GM12878 (cell line): ENCODE results near the gene TBCD. TPM values are rescaled to one million over a fixed set of nuclear protein-coding genes. Genes with fewer than 3 reads are reported as not detected.

Experiments used
- ATAC-seq: fragments of 200-7000 bp; cut with Tn5 transposase; 3 replicates; pipeline ENCODE4 v1.9.1; 2020; ENCODE audit warnings: mild to moderate bottlenecking, moderate library complexity
- BruUV-seq: library from RNA; stranded (reverse); fragments of 400-500 nt; replicated peaks from 2 replicates; lab custom pipeline; 2021; lab: Mats Ljungman, UMichigan
- CTCF ChIA-PET: fragments of 300-600 bp; sonication (Branson Sonifier 250); formaldehyde crosslinking; extraction: SDS; loops from one replicate; lab custom pipeline; 2021; ENCODE audit warnings: inconsistent platforms; lab: Yijun Ruan, JAX
- POLR2A ChIA-PET: fragments of 350-600 bp; formaldehyde crosslinking; extraction: SDS; loops from one replicate; lab custom pipeline; 2021; ENCODE audit warnings: inconsistent platforms; lab: Charles Lee
- RAD21 ChIA-PET: fragments of 300-600 bp; sonication (Branson Sonifier 250); formaldehyde crosslinking; loops from one replicate; lab custom pipeline; 2023; ENCODE audit warnings: antibody characterized with exemption; ENCODE audit not compliant: unreplicated experiment; lab: Charles Lee
- SMC1A ChIA-PET: fragments of 300-600 bp; sonication (Branson Sonifier 250); formaldehyde crosslinking; loops from one replicate; lab custom pipeline; 2023; ENCODE audit not compliant: unreplicated experiment, uncharacterized antibody; lab: Charles Lee
- DNase-seq: peaks from one replicate; pipeline ENCODE4 v3.0.0-alpha.2; 2011; ENCODE audit warnings: low read depth, low spot score
- FAIRE-seq: peaks from 3 replicates; lab custom pipeline; 2011; peaks lifted over from hg19 to GRCh38; lab: Jason Lieb, UNC
- H2AFZ ChIP-seq: 2 replicates; pipeline ENCODE4 v1.6.0; 2011; ENCODE audit warnings: low read depth, low read length, control low read depth; ENCODE audit not compliant: control insufficient read depth
- H3K27ac ChIP-seq: 2 replicates; pipeline ENCODE4 v1.5.1; 2011; ENCODE audit warnings: control low read depth; ENCODE audit not compliant: control insufficient read depth, insufficient read depth
- H3K27me3 ChIP-seq, 2 experiments: replicated peaks in 1 of 2; 2 replicates each; pipeline versions ENCODE4 v1.6.0 to v1.6.1; 2011; ENCODE audit warnings: low read length in 1 of 2; ENCODE audit not compliant: control insufficient read depth in 2 of 2, insufficient read depth in 2 of 2
- H3K36me3 ChIP-seq, 2 experiments: 2 replicates each; pipeline ENCODE4 v1.5.1; 2011; ENCODE audit warnings: low read length in 1 of 2; ENCODE audit not compliant: control insufficient read depth in 2 of 2, insufficient read depth in 2 of 2
- H3K4me1 ChIP-seq: 2 replicates; pipeline ENCODE4 v1.6.1; 2011; ENCODE audit warnings: mild to moderate bottlenecking, low read length, moderate library complexity, mixed read lengths; ENCODE audit not compliant: control insufficient read depth, insufficient read depth
- H3K4me2 ChIP-seq: 2 replicates; pipeline ENCODE4 v1.6.0; 2011; ENCODE audit warnings: control low read depth; ENCODE audit not compliant: control insufficient read depth, insufficient read depth
- H3K4me3 ChIP-seq: fragments of 200-600 bp; sonication (generic); 2 replicates; pipeline ENCODE4 v1.5.1; 2016
- H3K79me2 ChIP-seq: 2 replicates; pipeline ENCODE4 v1.6.0; 2011; ENCODE audit warnings: low read length; ENCODE audit not compliant: control insufficient read depth, insufficient read depth
- H3K9ac ChIP-seq: 2 replicates; pipeline ENCODE4 v1.8.0; 2011; ENCODE audit warnings: low read length, control low read depth, mixed read lengths; ENCODE audit not compliant: control insufficient read depth, insufficient read depth
- H3K9me3 ChIP-seq: replicated peaks from 3 replicates; pipeline ENCODE4 v1.5.1; 2011; ENCODE audit warnings: mild to moderate bottlenecking, low read length; ENCODE audit not compliant: control insufficient read depth, insufficient read depth
- H4K20me1 ChIP-seq: 2 replicates; pipeline ENCODE4 v1.6.0; 2011; ENCODE audit not compliant: control insufficient read depth, insufficient read depth
- NFXL1 ChIP-seq: fragments of 450-650 bp; IDR thresholded peaks from 2 replicates; pipeline ENCODE4 v1.6.1; 2017; ENCODE audit warnings: antibody characterized with exemption, mild to moderate bottlenecking, borderline replicate concordance
- POLR2AphosphoS2 ChIP-seq: IDR thresholded peaks from 2 replicates; pipeline ENCODE4 v1.6.1; 2011; ENCODE audit warnings: low read depth, mild to moderate bottlenecking, low read length, improper control_type of control experiment, moderate library complexity
- WGBS: methylation state at CpG from one replicate; pipeline ENCODE4 v1.1.6; 2016; ENCODE audit warnings: low lambda C conversion rate; ENCODE audit not compliant: insufficient replicate concordance, insufficient coverage; ENCODE audit errors: missing lambda C conversion rate; 5-methylcytosine and 5-hydroxymethylcytosine counted together
- in situ Hi-C: fragments of 300-500 bp; cut with MboI; formaldehyde crosslinking; loops from 9 replicates; pipeline ENCODE4 v1.14.3; 2018; ENCODE audit warnings: mixed read lengths
- intact Hi-C: fragments of 100-400 bp; cut with micrococcal nuclease; formaldehyde crosslinking; loops from one replicate; pipeline ENCODE4 v1.14.2; 2022; ENCODE audit not compliant: unreplicated experiment
- polyA plus RNA-seq, 11 experiments: library from polyadenylated mRNA; depleted of rRNA in 4 of 11; unstranded in 6 of 11; stranded (reverse) in 5 of 11; fragments of >200 nt; fragmentation: Nextera tagmentation in 4 of 11; fragmentation: Illumina TruSeq in 1 of 11; extraction: Ambion mirVana in 4 of 11; extraction: Trizol in 1 of 11; gene quantifications; 1 replicate in 1 of 11; 2 replicates in 10 of 11; pipeline versions ENCODE4 v1.2.1 to v1.2.3, GENCODE V29; 2011 to 2016; ENCODE audit warnings: inconsistent platforms in 2 of 11, missing spikeins in 2 of 11, low read depth in 1 of 11
- total RNA-seq, 4 experiments: library from RNA; depleted of rRNA in 3 of 4; stranded (reverse); fragments of >200 nt in 3 of 4; fragmentation: Illumina TruSeq in 1 of 4; extraction: Trizol in 1 of 4; gene quantifications; 2 replicates each; pipeline versions ENCODE4 v1.2.1 to v1.2.3, GENCODE V29; 2013 to 2021
- TF ChIP-seq, protein P1 (sequence below): fragments of 450-650 bp; IDR thresholded peaks from 2 replicates; pipeline ENCODE4 v1.6.1; 2016; ENCODE audit warnings: mild to moderate bottlenecking

Gene TBCD
- total and polyA plus RNA-seq, 10 of the 15 experiments (the other 5 are each of a cell fraction or from before 2014, with no cell fraction given), result 10.3 to 114 (median 52.4) TPM

DNA sequence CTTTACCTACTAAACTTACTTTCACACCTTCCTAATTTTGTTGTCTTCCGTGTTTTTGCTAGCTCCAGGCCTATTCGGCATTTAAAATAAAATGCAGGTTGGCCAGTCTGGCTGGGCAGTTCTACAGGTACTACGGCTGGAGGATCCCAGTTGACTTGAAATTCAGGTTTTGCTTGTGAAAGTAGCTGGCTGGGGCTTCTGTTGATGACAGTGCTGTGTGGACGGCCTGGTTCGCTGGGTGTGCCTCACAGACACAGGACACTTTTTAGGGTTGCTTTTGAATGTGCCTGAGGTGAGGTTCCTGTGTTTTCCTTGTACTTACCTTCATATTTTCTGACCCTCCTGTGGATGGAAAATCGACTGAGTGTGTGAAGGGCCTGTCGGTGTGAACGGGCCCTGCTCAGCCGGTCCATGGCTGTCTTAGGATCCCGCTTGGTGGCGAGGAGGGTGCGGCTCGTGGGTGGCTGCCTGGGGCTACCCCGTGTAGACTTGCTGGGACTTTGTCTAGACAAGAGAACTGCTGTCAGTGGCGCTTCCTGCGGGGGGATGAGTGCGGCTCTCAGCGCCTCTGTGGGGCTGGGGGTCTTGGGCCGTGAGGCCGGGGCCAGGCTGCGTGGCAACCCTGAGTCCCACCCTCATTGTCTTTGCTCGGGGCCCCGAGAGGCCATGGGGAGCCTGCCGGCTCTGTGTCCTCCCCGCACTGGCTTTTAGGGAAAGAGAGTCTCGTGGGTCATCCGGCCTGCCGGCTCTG is 106.7 kb downstream of the TBCD start:
- DNase-seq, result no peak
- peak overlapping the region; percentile 79 for H3K27ac ChIP-seq
- FAIRE-seq, result no peak
- CTCF ChIA-PET, result interaction anchor here (0.6 to 1.4 kb wide), 2 partner anchors 13 to 93 kb away, joined by 4 to 5 read pairs; no protein-coding TSS in a partner anchor
- RAD21 ChIA-PET, result interaction anchor here (4.8 kb wide), 1 partner anchor 12 kb away, joined by 30 read pairs; no protein-coding TSS in a partner anchor
- POLR2A ChIA-PET, result interaction anchor here (3.1 kb wide), 1 partner anchor 12 kb away, joined by 17 read pairs; no protein-coding TSS in a partner anchor
- peaks cover 39% of the 10 kb centered on the region for H3K4me1 ChIP-seq
- in situ Hi-C loops, result no loop called here
- H3K4me3 ChIP-seq, result no peak overlapping the region
- no peak overlapping the region for H3K9ac ChIP-seq
- SMC1A ChIA-PET, result interaction anchor here (1.5 kb wide), 1 partner anchor 12 kb away, joined by 3 read pairs; no protein-coding TSS in a partner anchor
- no peak for ATAC-seq
- no peaks in the 10 kb centered on the region; a peak in 1 of 4 replicates for H3K36me3 ChIP-seq
- TF ChIP-seq POLR2AphosphoS2, result no peak
- TF ChIP-seq NFXL1, result 0 out of 2 replicates have a peak, but pooled peaks have one; percentile 10
- TF ChIP-seq, protein P1, sequence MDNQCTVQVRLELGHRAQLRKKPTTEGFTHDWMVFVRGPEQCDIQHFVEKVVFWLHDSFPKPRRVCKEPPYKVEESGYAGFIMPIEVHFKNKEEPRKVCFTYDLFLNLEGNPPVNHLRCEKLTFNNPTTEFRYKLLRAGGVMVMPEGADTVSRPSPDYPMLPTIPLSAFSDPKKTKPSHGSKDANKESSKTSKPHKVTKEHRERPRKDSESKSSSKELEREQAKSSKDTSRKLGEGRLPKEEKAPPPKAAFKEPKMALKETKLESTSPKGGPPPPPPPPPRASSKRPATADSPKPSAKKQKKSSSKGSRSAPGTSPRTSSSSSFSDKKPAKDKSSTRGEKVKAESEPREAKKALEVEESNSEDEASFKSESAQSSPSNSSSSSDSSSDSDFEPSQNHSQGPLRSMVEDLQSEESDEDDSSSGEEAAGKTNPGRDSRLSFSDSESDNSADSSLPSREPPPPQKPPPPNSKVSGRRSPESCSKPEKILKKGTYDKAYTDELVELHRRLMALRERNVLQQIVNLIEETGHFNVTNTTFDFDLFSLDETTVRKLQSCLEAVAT, result 0 out of 2 replicates have a peak, but pooled peaks have one; percentile 28
- TF ChIP-seq, all 136 proteins: peak for 2
- no peaks in the 10 kb centered on the region for H3K9me3 ChIP-seq
- BruUV-seq, result no TSS peak
- H3K4me2 ChIP-seq, result no peak overlapping the region
- intact Hi-C loops, result no loop called here
- no peak overlapping the region for H2AFZ ChIP-seq
- no peaks in the 10 kb centered on the region for H3K27me3 ChIP-seq
- WGBS, result 95% methylated on average over 24 of the region's 28 CpGs
- no peaks in the 10 kb centered on the region for H4K20me1 ChIP-seq
- peaks cover 30% of the 10 kb centered on the region for H3K79me2 ChIP-seq
